OCI-LY7 (cell line): Measurements from ENCODE around the gene RBP7. TPM values are rescaled to one million over a fixed set of nuclear protein-coding genes. Genes with fewer than 3 reads are reported as not detected.

Experiments
- BruUV-seq: library from RNA; stranded (reverse); fragments of 400-500 nt; replicated peaks from 2 replicates; lab custom pipeline; 2021; lab: Mats Ljungman, UMichigan
- CTCF ChIA-PET: fragments of 300-600 bp; sonication (Branson Sonifier 250); formaldehyde crosslinking; loops from one replicate; lab custom pipeline; 2022; ENCODE audit warnings: antibody characterized with exemption; ENCODE audit not compliant: unreplicated experiment; lab: Charles Lee
- POLR2A ChIA-PET: fragments of 300-600 bp; sonication (Branson Sonifier 250); formaldehyde crosslinking; loops from one replicate; lab custom pipeline; 2022; ENCODE audit warnings: antibody characterized with exemption; lab: Charles Lee
- DNase-seq: peaks from one replicate; pipeline ENCODE4 v3.0.0-alpha.2; 2015; ENCODE audit warnings: low spot score
- H2AFZ ChIP-seq: fragments of 200-600 bp; sonication (generic), shearing (Covaris generic); 2 replicates; pipeline ENCODE4 v1.6.1; 2014; ENCODE audit warnings: mild to moderate bottlenecking, antibody characterized with exemption, low read length, moderate library complexity
- H3K27ac ChIP-seq: fragments of 200-600 bp; sonication (generic); 2 replicates; pipeline ENCODE4 v1.5.1; 2014; ENCODE audit warnings: mixed run types, low read depth, mild to moderate bottlenecking, moderate library complexity, low read length, inconsistent platforms; ENCODE audit not compliant: poor library complexity, severe bottlenecking
- H3K36me3 ChIP-seq: fragments of 200-600 bp; sonication (generic); 2 replicates; pipeline ENCODE4 v1.6.1; 2014; ENCODE audit warnings: mild to moderate bottlenecking, antibody characterized with exemption, low read length, moderate library complexity, mixed read lengths; ENCODE audit not compliant: insufficient read depth
- H3K4me1 ChIP-seq: fragments of 200-600 bp; sonication (generic); 2 replicates; pipeline ENCODE4 v1.5.1; 2014; ENCODE audit warnings: mild to moderate bottlenecking, low read length; ENCODE audit not compliant: insufficient read depth, poor library complexity, severe bottlenecking
- H3K4me2 ChIP-seq: fragments of 200-600 bp; sonication (generic); 2 replicates; pipeline ENCODE4 v1.6.1; 2014; ENCODE audit warnings: mild to moderate bottlenecking, low read length
- H3K4me3 ChIP-seq: fragments of 200-600 bp; sonication (generic); 2 replicates; pipeline ENCODE4 v1.5.1; 2014; ENCODE audit warnings: mild to moderate bottlenecking, low read depth, low read length; ENCODE audit not compliant: poor library complexity, severe bottlenecking
- H3K79me2 ChIP-seq: fragments of 200-600 bp; sonication (generic); 2 replicates; pipeline ENCODE4 v1.6.1; 2016; ENCODE audit warnings: low read depth, mild to moderate bottlenecking, low read length, moderate library complexity, mixed read lengths; ENCODE audit not compliant: insufficient read depth
- H3K9me2 ChIP-seq: fragments of 200-600 bp; sonication (generic); 2 replicates; pipeline ENCODE4 v1.6.1; 2016; ENCODE audit warnings: mild to moderate bottlenecking, low read length, mixed read lengths; ENCODE audit not compliant: insufficient read depth
- H3K9me3 ChIP-seq: fragments of 200-600 bp; sonication (generic); 2 replicates; pipeline ENCODE4 v1.6.1; 2014; ENCODE audit warnings: mild to moderate bottlenecking, mixed run types, low read length, mixed read lengths
- H4K20me1 ChIP-seq: fragments of 200-600 bp; sonication (generic); 2 replicates; pipeline ENCODE4 v1.6.1; 2014; ENCODE audit warnings: mild to moderate bottlenecking, antibody characterized with exemption, low read length, moderate library complexity, mixed read lengths; ENCODE audit not compliant: insufficient read depth
- CTCF ChIP-seq: fragments of 200-600 bp; sonication (generic); conservative IDR thresholded peaks from 2 replicates; pipeline ENCODE4 v1.5.1; 2014; ENCODE audit warnings: mild to moderate bottlenecking, antibody characterized with exemption, low read length, moderate library complexity, mixed read lengths
- EZH2phosphoT487 ChIP-seq: fragments of 200-600 bp; sonication (generic); IDR thresholded peaks from 2 replicates; pipeline ENCODE4 v1.6.1; 2018; ENCODE audit warnings: low read depth, borderline replicate concordance, mild to moderate bottlenecking, mixed run types, antibody characterized with exemption, low read length, moderate library complexity, mixed read lengths
- intact Hi-C: fragments of 100-400 bp; cut with micrococcal nuclease; formaldehyde crosslinking; loops from one replicate; pipeline ENCODE4 v1.10.0; 2022; ENCODE audit not compliant: unreplicated experiment
- total RNA-seq, 2 experiments: library from RNA; depleted of rRNA in 1 of 2; stranded (reverse); fragments of >200 nt in 1 of 2; shearing (Covaris generic) in 1 of 2; gene quantifications; 2 replicates each; pipeline ENCODE4 v1.2.3, GENCODE V29; 2014 to 2022

Gene RBP7
- total RNA-seq, 2 experiments from 2014 or later, result not detected

- ChIA-PET POLR2A (interaction anchor here (1.2 kb wide), 1 partner anchor 9 kb away, joined by 3 read pairs; no protein-coding TSS in a partner anchor), CTCF (no interaction called here)
- Histone ChIP-seq H3K36me3 (no peaks in the 10 kb centered on the region), H3K9me3 (no peaks in the 10 kb centered on the region), H3K27ac (no peak overlapping the region), H3K4me3 (no peak overlapping the region), H3K79me2 (no peaks in the 10 kb centered on the region), H4K20me1 (no peaks in the 10 kb centered on the region), H3K9me2 (no peaks in the 10 kb centered on the region), H2AFZ (no peak overlapping the region), H3K4me1 (no peaks in the 10 kb centered on the region), H3K4me2 (no peak overlapping the region)
- DNase-seq, result no peak
- no peak for TF ChIP-seq CTCF
- BruUV-seq, result no TSS peak
- intact Hi-C loops, result no loop called here
These were observed 10.1 kb downstream of the RBP7 start for GRCh38 chr1:10007169-10007568.

- CTCF ChIA-PET, result no interaction called here
- H3K27ac ChIP-seq, result no peak overlapping the region
- no peak overlapping the region for H2AFZ ChIP-seq
- H3K36me3 ChIP-seq, result no peaks in the 10 kb centered on the region
- no peaks in the 10 kb centered on the region for H4K20me1 ChIP-seq
- no peaks in the 10 kb centered on the region for H3K4me1 ChIP-seq
- H3K9me3 ChIP-seq, result no peaks in the 10 kb centered on the region
- no peaks in the 10 kb centered on the region for H3K79me2 ChIP-seq
- no peak for DNase-seq
- POLR2A ChIA-PET, result no interaction called here
- no peak for TF ChIP-seq EZH2phosphoT487
- TF ChIP-seq CTCF, result no peak
- H3K9me2 ChIP-seq, result no peaks in the 10 kb centered on the region
- intact Hi-C loops, result no loop called here
- H3K4me2 ChIP-seq, result no peak overlapping the region
- no peak overlapping the region for H3K4me3 ChIP-seq
- BruUV-seq, result no TSS peak
These were observed 17.0 kb downstream of the RBP7 start for GRCh38 chr1:10014016-10014415.

GRCh38 chr1:10019561-10019960 is 22.5 kb downstream of the RBP7 start:
- ChIA-PET POLR2A (no interaction called here), CTCF (no interaction called here)
- TF ChIP-seq CTCF, result no peak
- no peak for TF ChIP-seq EZH2phosphoT487
- intact Hi-C loops, result no loop called here
- no peak overlapping the region for H3K4me3 ChIP-seq
- H3K4me1 ChIP-seq, result no peaks in the 10 kb centered on the region
- H4K20me1 ChIP-seq, result no peaks in the 10 kb centered on the region
- no peak overlapping the region for H2AFZ ChIP-seq
- BruUV-seq, result no TSS peak
- DNase-seq, result no peak
- H3K9me2 ChIP-seq, result no peaks in the 10 kb centered on the region
- no peaks in the 10 kb centered on the region for H3K79me2 ChIP-seq
- no peak overlapping the region for H3K27ac ChIP-seq
- no peaks in the 10 kb centered on the region for H3K36me3 ChIP-seq
- no peaks in the 10 kb centered on the region for H3K9me3 ChIP-seq
- no peak overlapping the region for H3K4me2 ChIP-seq
